A549 (cell line): ENCODE results near the gene CNP. TPM values are rescaled to one million over a fixed set of nuclear protein-coding genes. Genes with fewer than 3 reads are reported as not detected.

Experiments
- ATAC-seq, 2 experiments: fragments of 200-7000 bp in 1 of 2; fragments of >200 bp in 1 of 2; cut with Nextera tagmentation in 1 of 2; cut with Tn5 transposase in 1 of 2; 3 replicates each; pipeline versions ENCODE4 v1.8.0 to v1.9.1; 2018 to 2020; ENCODE audit warnings: mild to moderate bottlenecking in 1 of 2, moderate library complexity in 1 of 2
- CTCF ChIA-PET: fragments of 300-600 bp; sonication (Branson Sonifier 250); formaldehyde crosslinking; extraction: SDS; loops from one replicate; lab custom pipeline; 2021; ENCODE audit warnings: antibody characterized with exemption, inconsistent platforms; lab: Yijun Ruan, JAX
- POLR2A ChIA-PET: fragments of 350-600 bp; formaldehyde crosslinking; extraction: SDS; loops from one replicate; lab custom pipeline; 2021; ENCODE audit warnings: antibody characterized with exemption, inconsistent platforms; lab: Yijun Ruan, JAX
- DNase-seq, 2 experiments: peaks; one replicate each; pipeline versions ENCODE4 v3.0.0 to v3.0.0-alpha.2; 2011 to 2016; ENCODE audit warnings: low read depth in 1 of 2, low spot score in 1 of 2
- FAIRE-seq: peaks from 2 replicates; lab custom pipeline; 2011; peaks lifted over from hg19 to GRCh38; lab: Jason Lieb, UNC
- H3K27ac ChIP-seq, 2 experiments: fragments of >200 bp; sonication (Bioruptor Twin); formaldehyde crosslinking; 3 replicates each; pipeline ENCODE4 v1.5.1; 2016 to 2017
- H3K4me1 ChIP-seq: fragments of >200 bp; sonication (Bioruptor Twin); formaldehyde crosslinking; 3 replicates; pipeline ENCODE4 v1.6.1; 2016
- H3K4me2 ChIP-seq: fragments of >200 bp; sonication (Bioruptor Twin); formaldehyde crosslinking; 3 replicates; pipeline ENCODE4 v1.6.1; 2016
- H3K4me3 ChIP-seq: fragments of >200 bp; sonication (Bioruptor Twin); formaldehyde crosslinking; 3 replicates; pipeline ENCODE4 v1.5.1; 2016
- H3K9me3 ChIP-seq: fragments of >200 bp; sonication (Bioruptor Twin); formaldehyde crosslinking; 3 replicates; pipeline ENCODE4 v1.6.1; 2016
- BHLHE40 ChIP-seq: IDR thresholded peaks from 2 replicates; pipeline ENCODE4 v1.6.1; 2012; ENCODE audit warnings: low read depth, low read length, inconsistent platforms
- CEBPB ChIP-seq, 2 experiments: fragments of >200 bp in 1 of 2; sonication (Bioruptor Twin) in 1 of 2; formaldehyde crosslinking in 1 of 2; IDR thresholded peaks; 2 replicates each; pipeline ENCODE4 v1.6.1; 2012 to 2016
- CHD4 ChIP-seq: fragments of 200-600 bp; sonication (generic); IDR thresholded peaks from 2 replicates; pipeline ENCODE4 v1.6.1; 2016; ENCODE audit warnings: antibody characterized with exemption, mild to moderate bottlenecking, borderline replicate concordance
- ELK1 ChIP-seq: fragments of 150-350 bp; IDR thresholded peaks from 2 replicates; pipeline ENCODE4 v1.6.1; 2014; ENCODE audit warnings: low read depth, mild to moderate bottlenecking, low read length
- ESRRA ChIP-seq: fragments of 150-350 bp; IDR thresholded peaks from 2 replicates; pipeline ENCODE4 v1.6.1; 2014; ENCODE audit warnings: mild to moderate bottlenecking, low read length, borderline replicate concordance
- GATA3 ChIP-seq: IDR thresholded peaks from 2 replicates; pipeline ENCODE4 v1.6.1; 2012; ENCODE audit warnings: borderline replicate concordance
- HDAC2 ChIP-seq: fragments of 200-600 bp; sonication (generic); IDR thresholded peaks from 2 replicates; pipeline ENCODE4 v1.6.1; 2016
- HES2 ChIP-seq: fragments of >200 bp; sonication (Bioruptor Twin); formaldehyde crosslinking; IDR thresholded peaks from 2 replicates; pipeline ENCODE4 v1.6.1; 2016
- HMGXB4 ChIP-seq: fragments of 250-450 bp; sonication (Bioruptor Pico); IDR thresholded peaks from 2 replicates; pipeline ENCODE4 v1.5.0; 2021; ENCODE audit warnings: mild to moderate bottlenecking, moderate library complexity, borderline replicate concordance
- HOXA7 ChIP-seq: fragments of 250-450 bp; sonication (Bioruptor Pico); IDR thresholded peaks from 2 replicates; pipeline ENCODE4 v1.5.0; 2020; ENCODE audit warnings: mild to moderate bottlenecking, moderate library complexity
- HOXB5 ChIP-seq: fragments of 250-450 bp; sonication (Bioruptor Pico); IDR thresholded peaks from 2 replicates; pipeline ENCODE4 v1.5.0; 2020; ENCODE audit warnings: mild to moderate bottlenecking, moderate library complexity
- JUNB ChIP-seq: fragments of >200 bp; sonication (Bioruptor Twin); formaldehyde crosslinking; IDR thresholded peaks from 2 replicates; pipeline ENCODE4 v1.6.1; 2016
- KDM1A ChIP-seq: fragments of 200-600 bp; sonication (generic); IDR thresholded peaks from 2 replicates; pipeline ENCODE4 v1.6.1; 2016; ENCODE audit warnings: low read depth, mild to moderate bottlenecking
- KDM5A ChIP-seq: fragments of 200-600 bp; sonication (generic); IDR thresholded peaks from 2 replicates; pipeline ENCODE4 v1.6.1; 2016; ENCODE audit warnings: antibody characterized with exemption, mild to moderate bottlenecking
- MYC ChIP-seq: IDR thresholded peaks from 2 replicates; pipeline ENCODE4 v1.6.1; 2012; ENCODE audit warnings: mild to moderate bottlenecking, inconsistent platforms, low read length, improper control_type of control experiment, borderline replicate concordance
- PHF8 ChIP-seq: fragments of 200-600 bp; sonication (generic); IDR thresholded peaks from 2 replicates; pipeline ENCODE4 v1.6.1; 2016; ENCODE audit warnings: low read depth, mild to moderate bottlenecking, antibody characterized with exemption, moderate library complexity, borderline replicate concordance
- RAD21 ChIP-seq, 2 experiments: fragments of >200 bp in 1 of 2; sonication (Bioruptor Twin) in 1 of 2; formaldehyde crosslinking in 1 of 2; IDR thresholded peaks in 1 of 2; conservative IDR thresholded peaks in 1 of 2; 2 replicates in 1 of 2; 3 replicates in 1 of 2; pipeline ENCODE4 v1.6.1; 2012 to 2018; ENCODE audit warnings: inconsistent platforms in 1 of 2
- RCOR1 ChIP-seq: fragments of 150-350 bp; IDR thresholded peaks from 2 replicates; pipeline ENCODE4 v1.6.1; 2014; ENCODE audit warnings: antibody characterized with exemption, low read length, low read depth
- REST ChIP-seq: fragments of 200-600 bp; sonication (generic); IDR thresholded peaks from 2 replicates; pipeline ENCODE4 v1.6.1; 2016; ENCODE audit warnings: antibody characterized with exemption, mild to moderate bottlenecking, moderate library complexity
- RFX5 ChIP-seq: fragments of 450-650 bp; IDR thresholded peaks from 2 replicates; pipeline ENCODE4 v1.7.1; 2014; ENCODE audit warnings: antibody characterized with exemption, mild to moderate bottlenecking, moderate library complexity
- RNF2 ChIP-seq: fragments of 200-600 bp; sonication (generic); IDR thresholded peaks from 2 replicates; pipeline ENCODE4 v1.6.1; 2016; ENCODE audit warnings: low read depth, mild to moderate bottlenecking, antibody characterized with exemption, moderate library complexity, borderline replicate concordance
- SMC3 ChIP-seq: fragments of >200 bp; sonication (Bioruptor Twin); formaldehyde crosslinking; IDR thresholded peaks from 3 replicates; pipeline ENCODE4 v1.6.1; 2018; ENCODE audit warnings: inconsistent platforms
- SREBF2 ChIP-seq: fragments of 450-650 bp; IDR thresholded peaks from 2 replicates; pipeline ENCODE4 v1.6.1; 2014; ENCODE audit warnings: mild to moderate bottlenecking, moderate library complexity
- USF2 ChIP-seq: fragments of 450-650 bp; IDR thresholded peaks from 2 replicates; pipeline ENCODE4 v1.6.1; 2014; ENCODE audit warnings: antibody characterized with exemption
- ZSCAN20 ChIP-seq: fragments of 250-450 bp; sonication (Bioruptor Pico); IDR thresholded peaks from 2 replicates; pipeline ENCODE4 v1.8.0; 2022; ENCODE audit warnings: mild to moderate bottlenecking, moderate library complexity
- WGBS: methylation state at CpG from one replicate; pipeline ENCODE4 v1.1.6; 2017; ENCODE audit errors: missing lambda C conversion rate; 5-methylcytosine and 5-hydroxymethylcytosine counted together
- polyA plus RNA-seq, 4 experiments: library from polyadenylated mRNA; depleted of rRNA in 3 of 4; stranded (reverse); fragments of >200 nt; fragmentation: RNase III in 1 of 4; extraction: RNeasy Plus Mini Kit Qiagen cat#74134 plus additional on column Dnase treatment in 1 of 4; gene quantifications; 2 replicates in 3 of 4; 3 replicates in 1 of 4; pipeline ENCODE4 v1.2.3, GENCODE V29; 2011 to 2017
- TF ChIP-seq, protein P1 (sequence below): IDR thresholded peaks from 2 replicates; pipeline ENCODE4 v1.6.1; 2012
- TF ChIP-seq, protein P2 (sequence below): fragments of >200 bp; sonication (Bioruptor Twin); formaldehyde crosslinking; IDR thresholded peaks from 3 replicates; pipeline ENCODE4 v1.6.1; 2016
- TF ChIP-seq, protein P3 (sequence below): IDR thresholded peaks from 2 replicates; pipeline ENCODE4 v1.6.1; 2012; ENCODE audit warnings: low read depth, borderline replicate concordance

Gene CNP
- polyA plus RNA-seq, 2 of the 4 experiments (the other 2 are of a cell fraction): 38.6 to 113 TPM

GRCh38 chr17:41930009-41930832 lies 36.4 kb upstream of the CNP start, which contains the start of gene ODAD4:
ODAD4 (plus strand) TSS chr17:41930617; CDS start chr17:41930724, 107 bp downstream.
- peak; percentile 99 for ATAC-seq
- peak; percentile 98 to 99 for DNase-seq
- Histone ChIP-seq H3K4me3 (peak within 1 kb of the TSS; percentile 55), H3K4me2 (peak within 1 kb of the TSS; percentile 81), H3K9me3 (no peaks in the 10 kb centered on the region), H3K27ac (peak within 1 kb of the TSS; percentile 76 to 89), H3K4me1 (peaks cover 35% of the 10 kb centered on the region)
- WGBS: 2% methylated on average over 43 of the region's 43 CpGs
- POLR2A ChIA-PET: interaction anchor here (0.5 to 2.7 kb wide), 27 partner anchors 9 to 1068 kb away, joined by 3 to 47 read pairs (median 4); partner anchors contain the start of genes ACLY, CNP, DNAJC7 and JUP
- CTCF ChIA-PET: interaction anchor here (0.7 to 12.8 kb wide), 29 partner anchors 8 to 251 kb away, joined by 3 to 122 read pairs (median 3); partner anchors contain the start of genes ACLY, CNP, HAP1 and NKIRAS2
- FAIRE-seq: peak; percentile 73
- TF ChIP-seq BHLHE40 (no peak), RNF2 (no peak), HDAC2 (0 out of 2 replicates have a peak, but pooled peaks have one; percentile 63), JUNB (no peak), GATA3 (peak; percentile 20; the same call in 1 of the 2 replicates), ELK1 (peak; percentile 88; the same call in 1 of the 2 replicates), PHF8 (peak; percentile 40; the same call in 1 of the 2 replicates), USF2 (no peak), RCOR1 (no peak), REST (no peak), HOXB5 (CRISPR knock-in tag) (no peak; the same call in 1 of the 2 replicates), CHD4 (peak; percentile 96), KDM1A (peak; percentile 74), MYC (peak; percentile 28; the same call in 1 of the 2 replicates), ESRRA (no peak), RAD21 (conservative IDR thresholded peaks at IDR 0.05 in 1 of 2, IDR thresholded peaks at IDR 0.05 in 1 of 2) (peak; percentile 49 to 56; a peak in 4 of 5 replicates), KDM5A (no peak), HES2 (no peak), RFX5 (no peak; the same call in 1 of the 2 replicates), SREBF2 (no peak), SMC3 (peak; percentile 60), ZSCAN20 (no peak), HOXA7 (CRISPR knock-in tag) (no peak), HMGXB4 (CRISPR knock-in tag) (no peak), CEBPB (IDR thresholded peaks at IDR 0.05) (peak in 1 of 2 experiments; percentile 67; a peak in 1 of 4 replicates)
- TF ChIP-seq, protein P1, sequence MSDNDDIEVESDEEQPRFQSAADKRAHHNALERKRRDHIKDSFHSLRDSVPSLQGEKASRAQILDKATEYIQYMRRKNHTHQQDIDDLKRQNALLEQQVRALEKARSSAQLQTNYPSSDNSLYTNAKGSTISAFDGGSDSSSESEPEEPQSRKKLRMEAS: peak; percentile 93
- TF ChIP-seq, protein P2, sequence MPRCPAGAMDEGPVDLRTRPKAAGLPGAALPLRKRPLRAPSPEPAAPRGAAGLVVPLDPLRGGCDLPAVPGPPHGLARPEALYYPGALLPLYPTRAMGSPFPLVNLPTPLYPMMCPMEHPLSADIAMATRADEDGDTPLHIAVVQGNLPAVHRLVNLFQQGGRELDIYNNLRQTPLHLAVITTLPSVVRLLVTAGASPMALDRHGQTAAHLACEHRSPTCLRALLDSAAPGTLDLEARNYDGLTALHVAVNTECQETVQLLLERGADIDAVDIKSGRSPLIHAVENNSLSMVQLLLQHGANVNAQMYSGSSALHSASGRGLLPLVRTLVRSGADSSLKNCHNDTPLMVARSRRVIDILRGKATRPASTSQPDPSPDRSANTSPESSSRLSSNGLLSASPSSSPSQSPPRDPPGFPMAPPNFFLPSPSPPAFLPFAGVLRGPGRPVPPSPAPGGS: peak; percentile 92
- TF ChIP-seq, protein P3, sequence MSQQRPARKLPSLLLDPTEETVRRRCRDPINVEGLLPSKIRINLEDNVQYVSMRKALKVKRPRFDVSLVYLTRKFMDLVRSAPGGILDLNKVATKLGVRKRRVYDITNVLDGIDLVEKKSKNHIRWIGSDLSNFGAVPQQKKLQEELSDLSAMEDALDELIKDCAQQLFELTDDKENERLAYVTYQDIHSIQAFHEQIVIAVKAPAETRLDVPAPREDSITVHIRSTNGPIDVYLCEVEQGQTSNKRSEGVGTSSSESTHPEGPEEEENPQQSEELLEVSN: peak; percentile 91
